HepG2 (cell line): ENCODE results near the gene DARS2. TPM values are rescaled to one million over a fixed set of nuclear protein-coding genes. Genes with fewer than 3 reads are reported as not detected.
A peak's percentile ranks its signal among the peaks of the same experiment; 100 is the strongest.

Experiments used
- BCLAF1 ChIP-seq: fragments of 450-650 bp; IDR thresholded peaks from 2 replicates; pipeline ENCODE4 v1.6.1; 2017; ENCODE audit warnings: mild to moderate bottlenecking
- ELF1 ChIP-seq: sonication (generic); formaldehyde crosslinking; IDR thresholded peaks from 2 replicates; pipeline ENCODE4 v1.4.0; 2020; ENCODE audit warnings: missing genetic modification reagents
- HNRNPL ChIP-seq: fragments of 200-400 bp; formaldehyde crosslinking; IDR thresholded peaks from 2 replicates; pipeline ENCODE4 v1.6.1; 2017; ENCODE audit warnings: mild to moderate bottlenecking, low read depth, low read length
- HOXA3 ChIP-seq: sonication (generic); formaldehyde crosslinking; IDR thresholded peaks from 2 replicates; pipeline ENCODE4 v1.5.0; 2020; ENCODE audit warnings: missing genetic modification reagents
- JUN ChIP-seq: sonication (generic); formaldehyde crosslinking; IDR thresholded peaks from 2 replicates; pipeline ENCODE4 v1.4.0; 2020; ENCODE audit warnings: mild to moderate bottlenecking, missing genetic modification reagents
- MATR3 ChIP-seq: sonication (generic); formaldehyde crosslinking; IDR thresholded peaks from 2 replicates; pipeline ENCODE4 v1.4.0; 2020; ENCODE audit warnings: missing genetic modification reagents
- MEF2D ChIP-seq: sonication (generic); formaldehyde crosslinking; IDR thresholded peaks from 2 replicates; pipeline ENCODE4 v1.5.1; 2020; ENCODE audit warnings: mild to moderate bottlenecking, missing genetic modification reagents
- NFRKB ChIP-seq: fragments of 450-650 bp; IDR thresholded peaks from 2 replicates; pipeline ENCODE4 v1.6.1; 2017
- NR2C2 ChIP-seq: sonication (generic); formaldehyde crosslinking; IDR thresholded peaks from 2 replicates; pipeline ENCODE4 v1.4.0; 2020; ENCODE audit warnings: missing genetic modification reagents, mild to moderate bottlenecking, moderate library complexity, borderline replicate concordance
- PLRG1 ChIP-seq: fragments of 450-650 bp; conservative IDR thresholded peaks from 2 replicates; pipeline ENCODE4 v1.6.1; 2016
- SIN3A ChIP-seq: IDR thresholded peaks from 2 replicates; pipeline ENCODE4 v1.6.1; 2011; ENCODE audit warnings: low read depth, mild to moderate bottlenecking, control low read depth, low read length, borderline replicate concordance
- SMAD1 ChIP-seq: sonication (generic); formaldehyde crosslinking; IDR thresholded peaks from 2 replicates; pipeline ENCODE4 v1.4.0; 2020; ENCODE audit warnings: missing genetic modification reagents, low read depth, mild to moderate bottlenecking, borderline replicate concordance
- TBX3 ChIP-seq: fragments of 450-650 bp; IDR thresholded peaks from 2 replicates; pipeline ENCODE4 v1.6.1; 2017; ENCODE audit warnings: antibody characterized with exemption, mild to moderate bottlenecking, inconsistent platforms, borderline replicate concordance
- ZFP1 ChIP-seq: IDR thresholded peaks from 2 replicates; pipeline ENCODE4 v1.6.1; 2016
- ZNF180 ChIP-seq: sonication (generic); formaldehyde crosslinking; IDR thresholded peaks from 2 replicates; pipeline ENCODE4 v1.4.0; 2020; ENCODE audit warnings: low read depth, missing genetic modification reagents, borderline replicate concordance
- ZNF224 ChIP-seq: sonication (generic); formaldehyde crosslinking; IDR thresholded peaks from 2 replicates; pipeline ENCODE4 v1.5.0; 2020; ENCODE audit warnings: mild to moderate bottlenecking, missing genetic modification reagents
- ZNF24 ChIP-seq: fragments of 450-650 bp; IDR thresholded peaks from 2 replicates; pipeline ENCODE4 v1.6.1; 2017; ENCODE audit warnings: antibody characterized with exemption, mild to moderate bottlenecking
- ZNF33B ChIP-seq: sonication (generic); formaldehyde crosslinking; IDR thresholded peaks from 2 replicates; pipeline ENCODE4 v1.5.1; 2020; ENCODE audit warnings: mild to moderate bottlenecking, missing genetic modification reagents
- ZNF503 ChIP-seq: sonication (generic); formaldehyde crosslinking; IDR thresholded peaks from 2 replicates; pipeline ENCODE4 v1.4.0; 2020; ENCODE audit warnings: missing genetic modification reagents
- ZNF564 ChIP-seq: sonication (generic); formaldehyde crosslinking; IDR thresholded peaks from 2 replicates; pipeline ENCODE4 v1.8.1; 2023; ENCODE audit warnings: mild to moderate bottlenecking, missing genetic modification reagents
- ZNF589 ChIP-seq: sonication (generic); formaldehyde crosslinking; conservative IDR thresholded peaks from 2 replicates; pipeline ENCODE4 v1.8.0; 2022; ENCODE audit warnings: mild to moderate bottlenecking, moderate library complexity, missing genetic modification reagents
- ZNF607 ChIP-seq: sonication (generic); formaldehyde crosslinking; IDR thresholded peaks from 2 replicates; pipeline ENCODE4 v1.5.1; 2020; ENCODE audit warnings: missing genetic modification reagents, mild to moderate bottlenecking, borderline replicate concordance
- ZNF7 ChIP-seq: IDR thresholded peaks from 2 replicates; pipeline ENCODE4 v1.6.1; 2016; ENCODE audit warnings: missing biosample characterization, missing genetic modification reagents
- ZUFSP ChIP-seq: sonication (generic); formaldehyde crosslinking; IDR thresholded peaks from 2 replicates; pipeline ENCODE4 v1.9.0; 2021; ENCODE audit warnings: missing genetic modification reagents, mild to moderate bottlenecking, borderline replicate concordance
- polyA plus RNA-seq, 8 experiments: library from polyadenylated mRNA; depleted of rRNA in 3 of 8; stranded (reverse) in 7 of 8; unstranded in 1 of 8; fragments of >200 nt; fragmentation: Illumina TruSeq in 4 of 8; extraction: Trizol in 4 of 8; gene quantifications; 2 replicates each; pipeline versions ENCODE4 v1.2.1 to v1.2.3, GENCODE V29; 2011 to 2016; ENCODE audit warnings: low read depth in 4 of 8, missing spikeins in 1 of 8, mixed read lengths in 1 of 8; ENCODE audit not compliant: insufficient read depth in 1 of 8
- total RNA-seq, 5 experiments: library from RNA; depleted of rRNA; stranded (reverse); fragments of >200 nt; fragmentation: Illumina TruSeq; extraction: Trizol; gene quantifications; 2 replicates each; pipeline ENCODE4 v1.2.3, GENCODE V29; 2016; ENCODE audit warnings: low read depth in 1 of 5
- TF ChIP-seq, protein P1 (sequence below): sonication (generic); formaldehyde crosslinking; IDR thresholded peaks from 2 replicates; pipeline ENCODE4 v1.8.1; 2023; ENCODE audit warnings: mild to moderate bottlenecking, missing genetic modification reagents

DARS2 gene
- total and polyA plus RNA-seq, 2 of the 13 experiments (the other 11 are each of a cell fraction or from before 2014, with no cell fraction given): 17.6 to 27.7 TPM

DNA sequence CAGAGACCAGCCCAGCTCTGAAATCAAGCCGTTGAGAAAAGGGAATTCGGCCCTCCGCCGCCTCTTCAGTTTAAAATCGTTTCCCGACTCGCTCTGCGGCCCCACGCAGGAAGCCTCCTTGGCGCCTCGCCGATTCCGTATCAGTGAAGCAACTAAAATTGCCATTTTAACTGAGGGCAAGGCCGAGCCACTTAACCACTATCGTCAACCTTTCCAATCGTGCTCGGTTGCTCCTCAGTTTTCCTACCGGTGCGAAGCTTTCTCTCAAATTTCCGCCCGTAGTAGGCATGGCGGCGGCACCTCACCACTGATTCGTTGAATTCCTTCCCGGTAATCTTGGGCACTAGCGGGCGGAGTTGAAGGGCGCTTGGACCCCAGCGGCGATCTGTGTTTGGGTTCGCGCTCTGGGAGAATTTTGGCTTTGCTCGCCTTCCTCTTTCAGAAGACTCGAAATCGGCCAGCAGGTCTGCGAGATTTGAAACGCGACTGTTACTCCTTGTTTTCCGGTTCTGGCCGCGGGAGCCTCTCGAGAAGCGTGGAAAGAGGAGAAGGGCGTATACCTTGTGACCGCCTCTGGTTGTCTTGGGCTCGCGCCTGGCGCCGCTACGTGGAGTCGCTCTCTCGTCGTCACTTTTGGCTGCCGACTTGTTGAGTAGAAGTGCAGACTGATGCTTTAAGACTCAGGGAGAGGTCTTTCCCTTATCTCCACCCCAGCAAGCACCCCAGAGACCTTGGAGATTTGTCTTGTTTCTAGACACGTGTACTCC is at the start of gene DARS2, which contains the start of gene CENPL (continued):
- 0 out of 2 replicates have a peak, but pooled peaks have one; percentile 31 for TF ChIP-seq TBX3
- TF ChIP-seq, protein P1, sequence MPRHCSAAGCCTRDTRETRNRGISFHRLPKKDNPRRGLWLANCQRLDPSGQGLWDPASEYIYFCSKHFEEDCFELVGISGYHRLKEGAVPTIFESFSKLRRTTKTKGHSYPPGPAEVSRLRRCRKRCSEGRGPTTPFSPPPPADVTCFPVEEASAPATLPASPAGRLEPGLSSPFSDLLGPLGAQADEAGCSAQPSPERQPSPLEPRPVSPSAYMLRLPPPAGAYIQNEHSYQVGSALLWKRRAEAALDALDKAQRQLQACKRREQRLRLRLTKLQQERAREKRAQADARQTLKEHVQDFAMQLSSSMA (CRISPR knock-in tag): 0 out of 2 replicates have a peak, but pooled peaks have one; percentile 10
- no peak for TF ChIP-seq ZNF589 (CRISPR knock-in tag)
- no peak for TF ChIP-seq JUN (CRISPR knock-in tag)
- no peak for TF ChIP-seq MEF2D (CRISPR knock-in tag)
- no peak for TF ChIP-seq ZNF24
- no peak for TF ChIP-seq ZNF33B (CRISPR knock-in tag)
- TF ChIP-seq ELF1 (CRISPR knock-in tag): peak; percentile 97
- no peak for TF ChIP-seq MATR3
- no peak for TF ChIP-seq ZNF180 (CRISPR knock-in tag)
- TF ChIP-seq ZNF503 (CRISPR knock-in tag): no peak
- peak; percentile 98 for TF ChIP-seq HOXA3 (CRISPR knock-in tag)
- TF ChIP-seq ZNF224 (CRISPR knock-in tag): no peak
- TF ChIP-seq NFRKB: peak; percentile 68
- peak; percentile 58; the same call in 1 of the 2 replicates for TF ChIP-seq ZNF607 (CRISPR knock-in tag)
- TF ChIP-seq ZNF7 (CRISPR knock-in tag): no peak
- peak; percentile 38; the same call in 1 of the 2 replicates for TF ChIP-seq ZNF564 (CRISPR knock-in tag)
- no peak for TF ChIP-seq PLRG1
- TF ChIP-seq BCLAF1: no peak
- no peak for TF ChIP-seq ZUFSP (CRISPR knock-in tag)
- 0 out of 2 replicates have a peak, but pooled peaks have one; percentile 28 for TF ChIP-seq HNRNPL
- TF ChIP-seq SIN3A: peak; percentile 84
- peak; percentile 93 for TF ChIP-seq NR2C2 (CRISPR knock-in tag)
- peak; percentile 93 for TF ChIP-seq SMAD1 (CRISPR knock-in tag)
- no peak for TF ChIP-seq ZFP1 (CRISPR knock-in tag)
